Lower leg skin (tissue), 4 donors: ENCODE data around the gene PDE8A. TPM values are rescaled to one million over a fixed set of nuclear protein-coding genes. Genes with fewer than 3 reads are reported as not detected.

ENCODE experiments used
- DNase-seq, 2 donors: peaks; one replicate each; pipeline ENCODE4 v3.0.0-alpha.2; 2019; ENCODE audit warnings: low spot score in 2 of 2
- H3K4me3 ChIP-seq: fragments of 200-600 bp; sonication (generic); 2 replicates; pipeline ENCODE4 v1.5.1; 2017; ENCODE audit warnings: mild to moderate bottlenecking, low read depth; ENCODE audit not compliant: poor library complexity, severe bottlenecking
- CTCF ChIP-seq, 3 donors: fragments of 450-650 bp; IDR thresholded peaks; one replicate each; pipeline ENCODE4 v1.5.1; 2016; ENCODE audit warnings: antibody characterized with exemption in 3 of 3, mild to moderate bottlenecking in 3 of 3, moderate library complexity in 2 of 3
- POLR2A ChIP-seq, 2 donors: fragments of 450-650 bp; IDR thresholded peaks; one replicate each; pipeline ENCODE4 v1.6.1; 2016 to 2017; ENCODE audit warnings: antibody characterized with exemption in 2 of 2, mild to moderate bottlenecking in 1 of 2, moderate library complexity in 1 of 2
- whole genome bisulfite sequencing, 2 donors: methylation state at CpG; one replicate each; pipeline ENCODE4 v1.1.5; 2018; 5-methylcytosine and 5-hydroxymethylcytosine counted together
- intact Hi-C: fragments of 100-400 bp; cut with DNase I; formaldehyde crosslinking; loops from one replicate; pipeline ENCODE4 v1.15.0; 2023; ENCODE audit warnings: low total_unique reads
- total RNA-seq, 4 donors: library from RNA; depleted of rRNA; stranded (reverse); fragments of >200 nt; gene quantifications; one replicate each; pipeline ENCODE4 v1.1.0, GENCODE V29; 2016

Gene PDE8A
- total RNA-seq, 4 donors from 2014 or later, result 14.7 to 23.1 (median 19.4) TPM

GRCh38 chr15:85100186-85100937 lies 118.7 kb downstream of the PDE8A start:
- intact Hi-C loops, result no loop called here
- no peak for TF ChIP-seq POLR2A (IDR thresholded peaks at IDR 0.05)
- no peak for TF ChIP-seq CTCF (IDR thresholded peaks at IDR 0.05)
- WGBS, 2 donors, result 77 to 81% methylated on average over 10 of the region's 10 CpGs
- DNase-seq, result no peak
- H3K4me3 ChIP-seq, result no peak overlapping the region

GRCh38 chr15:85104584-85104983 lies 122.9 kb downstream of the PDE8A start:
- no peak for DNase-seq
- intact Hi-C loops, result no loop called here
- no peak overlapping the region for H3K4me3 ChIP-seq
- TF ChIP-seq CTCF (IDR thresholded peaks at IDR 0.05) (no peak), POLR2A (IDR thresholded peaks at IDR 0.05) (no peak)
- WGBS, 2 donors, result 67 to 82% methylated on average over 2 of the region's 2 CpGs

- 87 to 89% methylated on average over 4 of the region's 4 CpGs for WGBS, 2 donors
- H3K4me3 ChIP-seq, result no peak overlapping the region
- intact Hi-C loops, result no loop called here
- TF ChIP-seq POLR2A (IDR thresholded peaks at IDR 0.05) (no peak), CTCF (IDR thresholded peaks at IDR 0.05) (no peak)
- no peak for DNase-seq
Measured at GRCh38 chr15:85108136-85108535, 126.5 kb downstream of the PDE8A start.

GRCh38 chr15:85109333-85109732 lies 127.7 kb downstream of the PDE8A start:
- DNase-seq, result no peak
- no peak for TF ChIP-seq CTCF (IDR thresholded peaks at IDR 0.05)
- no peak for TF ChIP-seq POLR2A (IDR thresholded peaks at IDR 0.05)
- WGBS, 2 donors, result 86 to 91% methylated on average over 2 of the region's 2 CpGs
- no peak overlapping the region for H3K4me3 ChIP-seq
- intact Hi-C loops, result no loop called here

- intact Hi-C loops, result no loop called here
- 64 to 95% methylated on average over 3 of the region's 3 CpGs for WGBS, 2 donors
- TF ChIP-seq CTCF (IDR thresholded peaks at IDR 0.05), result no peak
- no peak for TF ChIP-seq POLR2A (IDR thresholded peaks at IDR 0.05)
- DNase-seq, result no peak
- H3K4me3 ChIP-seq, result no peak overlapping the region
Measured at GRCh38 chr15:85112997-85113396, 131.3 kb downstream of the PDE8A start.

GRCh38 chr15:85114886-85115285 lies 133.2 kb downstream of the PDE8A start:
- no peak for DNase-seq
- no peak overlapping the region for H3K4me3 ChIP-seq
- WGBS, 2 donors, result 86 to 98% methylated on average over 4 of the region's 4 CpGs
- TF ChIP-seq POLR2A (IDR thresholded peaks at IDR 0.05) (no peak), CTCF (IDR thresholded peaks at IDR 0.05) (no peak)
- intact Hi-C loops, result no loop called here
